CD14-positive monocyte (primary cell): ENCODE measurements around the gene AJAP1. TPM values are rescaled to one million over a fixed set of nuclear protein-coding genes. Genes with fewer than 3 reads are reported as not detected.

Experiments used
- DNase-seq, 3 donors: peaks; one replicate each; pipeline ENCODE4 v3.0.0-alpha.2; 2011 to 2022
- H2AFZ ChIP-seq: 2 replicates; pipeline ENCODE4 v1.6.0; 2012; ENCODE audit warnings: mild to moderate bottlenecking, low read depth, low read length, inconsistent platforms; ENCODE audit not compliant: insufficient read depth, poor library complexity, severe bottlenecking
- H3K27ac ChIP-seq, 2 donors: 1 replicate in 1 of 2; 2 replicates in 1 of 2; pipeline ENCODE4 v1.5.1; 2012 to 2013; ENCODE audit warnings: low read length in 2 of 2, control low read depth in 1 of 2, inconsistent platforms in 1 of 2, low read depth in 1 of 2, mild to moderate bottlenecking in 1 of 2
- H3K27me3 ChIP-seq, 2 donors: one replicate each; pipeline versions ENCODE4 v1.6.0 to v1.6.1; 2011 to 2013; ENCODE audit warnings: low read length in 2 of 2; ENCODE audit not compliant: control insufficient read depth in 2 of 2, insufficient read depth in 2 of 2
- H3K36me3 ChIP-seq, 2 donors: replicated peaks in 1 of 2; 1 replicate in 1 of 2; 2 replicates in 1 of 2; pipeline versions ENCODE4 v1.5.1 to v1.6.1; 2012 to 2013; ENCODE audit warnings: low read length in 2 of 2, control low read depth in 1 of 2, inconsistent platforms in 1 of 2, mild to moderate bottlenecking in 1 of 2; ENCODE audit not compliant: insufficient read depth in 2 of 2, control insufficient read depth in 1 of 2
- H3K4me1 ChIP-seq, 2 donors: 1 replicate in 1 of 2; 2 replicates in 1 of 2; pipeline versions ENCODE4 v1.5.1 to v1.6.1; 2012 to 2013; ENCODE audit warnings: low read length in 2 of 2, control low read depth in 1 of 2, inconsistent platforms in 1 of 2, mild to moderate bottlenecking in 1 of 2, moderate library complexity in 1 of 2; ENCODE audit not compliant: insufficient read depth in 2 of 2, control insufficient read depth in 1 of 2
- H3K4me2 ChIP-seq: replicated peaks from 2 replicates; pipeline ENCODE3; 2012; ENCODE audit warnings: low read length, moderate library complexity, mild to moderate bottlenecking; ENCODE audit not compliant: poor library complexity, severe bottlenecking; ENCODE audit errors: extremely low read depth
- H3K4me3 ChIP-seq, 3 experiments: fragments of 200-600 bp in 1 of 3; sonication (generic) in 1 of 3; replicated peaks in 1 of 3; 1 replicate in 2 of 3; 2 replicates in 1 of 3; pipeline ENCODE4 v1.5.1; 2011 to 2013; ENCODE audit warnings: low read length in 3 of 3, mild to moderate bottlenecking in 3 of 3, control low read depth in 2 of 3, low read depth in 2 of 3, inconsistent platforms in 1 of 3, moderate library complexity in 1 of 3
- H3K79me2 ChIP-seq: 2 replicates; pipeline ENCODE4 v1.6.0; 2012; ENCODE audit warnings: mild to moderate bottlenecking, control low read depth, inconsistent platforms, low read length, moderate library complexity; ENCODE audit not compliant: insufficient read depth
- H3K9ac ChIP-seq: 2 replicates; pipeline ENCODE4 v1.6.0; 2017; ENCODE audit warnings: low read length, mild to moderate bottlenecking; ENCODE audit not compliant: insufficient read depth, poor library complexity, severe bottlenecking
- H3K9me3 ChIP-seq, 2 donors: replicated peaks in 1 of 2; 1 replicate in 1 of 2; 2 replicates in 1 of 2; pipeline versions ENCODE4 v1.5.1 to v1.6.1; 2012 to 2013; ENCODE audit warnings: low read length in 2 of 2, control low read depth in 1 of 2; ENCODE audit not compliant: control insufficient read depth in 1 of 2, insufficient read depth in 1 of 2
- H4K20me1 ChIP-seq: 2 replicates; pipeline ENCODE4 v1.6.0; 2012; ENCODE audit warnings: mild to moderate bottlenecking, low read length, control low read depth, moderate library complexity; ENCODE audit not compliant: insufficient read depth
- H3K27ac Mint-ChIP-seq, 7 donors: one replicate each; pipeline ENCODE4 v1.8.0; 2020; ENCODE audit warnings: mild to moderate bottlenecking in 7 of 7, mixed read lengths in 7 of 7, moderate library complexity in 6 of 7, inconsistent platforms in 2 of 7
- H3K27me3 Mint-ChIP-seq, 3 donors: one replicate each; pipeline ENCODE4 v1.8.0; 2021 to 2022; ENCODE audit warnings: low read depth in 3 of 3, mild to moderate bottlenecking in 3 of 3, mixed read lengths in 3 of 3, moderate library complexity in 3 of 3, inconsistent platforms in 1 of 3
- H3K36me3 Mint-ChIP-seq, 2 donors: one replicate each; pipeline ENCODE4 v1.8.0; 2020; ENCODE audit warnings: mixed read lengths in 2 of 2, inconsistent platforms in 1 of 2, mild to moderate bottlenecking in 1 of 2
- H3K4me1 Mint-ChIP-seq: one replicate; pipeline ENCODE4 v1.8.0; 2020; ENCODE audit warnings: mild to moderate bottlenecking, mixed read lengths
- H3K4me3 Mint-ChIP-seq, 2 donors: one replicate each; pipeline ENCODE4 v1.8.0; 2020; ENCODE audit warnings: mild to moderate bottlenecking in 2 of 2, mixed read lengths in 2 of 2, moderate library complexity in 1 of 2
- H3K9me3 Mint-ChIP-seq, 7 donors: one replicate each; pipeline ENCODE4 v1.8.0; 2020 to 2022; ENCODE audit warnings: mixed read lengths in 7 of 7, mild to moderate bottlenecking in 6 of 7, moderate library complexity in 6 of 7, inconsistent platforms in 2 of 7
- WGBS: methylation state at CpG from one replicate; pipeline ENCODE4 v1.1.5; 2013; ENCODE audit warnings: missing lambda C conversion rate; ENCODE audit not compliant: insufficient coverage; 5-methylcytosine and 5-hydroxymethylcytosine counted together
- intact Hi-C, 2 donors: fragments of 100-400 bp; cut with micrococcal nuclease; formaldehyde crosslinking; loops; one replicate each; pipeline versions ENCODE4 v1.15.0 to v1.15.1; 2023
- polyA plus RNA-seq, 3 donors: library from polyadenylated mRNA; depleted of rRNA in 1 of 3; unstranded in 2 of 3; stranded (reverse) in 1 of 3; fragments of 300-500 nt in 2 of 3; fragments of >200 nt in 1 of 3; fragmentation: Illumina TruSeq in 2 of 3; gene quantifications; 1 replicate in 2 of 3; 2 replicates in 1 of 3; pipeline ENCODE4 v1.2.3, GENCODE V29; 2012 to 2021
- TF ChIP-seq, protein P1 (sequence below): fragments of 200-600 bp; IDR thresholded peaks from one replicate; pipeline ENCODE4 v1.8.0; 2022; ENCODE audit warnings: antibody characterized with exemption, mild to moderate bottlenecking

The AJAP1 gene
- polyA plus RNA-seq, 3 donors = not detected

- Histone ChIP-seq H3K36me3 (no peaks in the 10 kb centered on the region), H4K20me1 (no peaks in the 10 kb centered on the region), H3K4me3 (no peak overlapping the region), H3K9ac (no peak overlapping the region), H3K9me3 (peaks cover 3% of the 10 kb centered on the region in 2 donors), H3K4me1 (no peaks in the 10 kb centered on the region), H3K79me2 (no peaks in the 10 kb centered on the region), H2AFZ (no peak overlapping the region), H3K27ac (no peak overlapping the region), H3K4me2 (no peak overlapping the region), H3K27me3 (peaks cover 0 to 20% of the 10 kb centered on the region in 2 donors)
- Mint-ChIP-seq H3K9me3 (peaks cover 3 to 12% (median 8%) of the 10 kb centered on the region in 7 donors), H3K4me3 (peak overlapping the region in 1 of 2 donors; percentile 33), H3K27me3 (peaks cover 21 to 29% (median 22%) of the 10 kb centered on the region in 3 donors), H3K4me1 (no peaks in the 10 kb centered on the region), H3K27ac (no peak overlapping the region), H3K36me3 (no peaks in the 10 kb centered on the region)
- 53% methylated on average over 51 of the region's 66 CpGs for WGBS
- TF ChIP-seq, protein P1, sequence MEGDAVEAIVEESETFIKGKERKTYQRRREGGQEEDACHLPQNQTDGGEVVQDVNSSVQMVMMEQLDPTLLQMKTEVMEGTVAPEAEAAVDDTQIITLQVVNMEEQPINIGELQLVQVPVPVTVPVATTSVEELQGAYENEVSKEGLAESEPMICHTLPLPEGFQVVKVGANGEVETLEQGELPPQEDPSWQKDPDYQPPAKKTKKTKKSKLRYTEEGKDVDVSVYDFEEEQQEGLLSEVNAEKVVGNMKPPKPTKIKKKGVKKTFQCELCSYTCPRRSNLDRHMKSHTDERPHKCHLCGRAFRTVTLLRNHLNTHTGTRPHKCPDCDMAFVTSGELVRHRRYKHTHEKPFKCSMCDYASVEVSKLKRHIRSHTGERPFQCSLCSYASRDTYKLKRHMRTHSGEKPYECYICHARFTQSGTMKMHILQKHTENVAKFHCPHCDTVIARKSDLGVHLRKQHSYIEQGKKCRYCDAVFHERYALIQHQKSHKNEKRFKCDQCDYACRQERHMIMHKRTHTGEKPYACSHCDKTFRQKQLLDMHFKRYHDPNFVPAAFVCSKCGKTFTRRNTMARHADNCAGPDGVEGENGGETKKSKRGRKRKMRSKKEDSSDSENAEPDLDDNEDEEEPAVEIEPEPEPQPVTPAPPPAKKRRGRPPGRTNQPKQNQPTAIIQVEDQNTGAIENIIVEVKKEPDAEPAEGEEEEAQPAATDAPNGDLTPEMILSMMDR = no peak
- intact Hi-C loops = no loop called here
- no peak for DNase-seq
Measured at GRCh38 chr1:4711416-4712275, 57.2 kb downstream of the AJAP1 start.

GRCh38 chr1:4713669-4714068 lies 59.3 kb downstream of the AJAP1 start:
- Mint-ChIP-seq H3K27ac (no peak overlapping the region), H3K27me3 (peaks cover 22 to 28% (median 27%) of the 10 kb centered on the region in 3 donors), H3K36me3 (no peaks in the 10 kb centered on the region), H3K4me3 (peak overlapping the region in 1 of 2 donors; percentile 9), H3K9me3 (peaks cover 3 to 12% (median 8%) of the 10 kb centered on the region in 7 donors), H3K4me1 (no peaks in the 10 kb centered on the region)
- no peaks in the 10 kb centered on the region for H3K36me3 ChIP-seq
- H3K79me2 ChIP-seq = no peaks in the 10 kb centered on the region
- H2AFZ ChIP-seq = no peak overlapping the region
- H4K20me1 ChIP-seq = no peaks in the 10 kb centered on the region
- no peak for DNase-seq
- TF ChIP-seq, protein P1 = no peak
- intact Hi-C loops = no loop called here
- no peak overlapping the region for H3K27ac ChIP-seq
- WGBS = 71% methylated on average over 3 of the region's 12 CpGs
- no peaks in the 10 kb centered on the region for H3K4me1 ChIP-seq
- H3K9me3 ChIP-seq = peaks cover 3% of the 10 kb centered on the region in 2 donors
- H3K4me2 ChIP-seq = no peak overlapping the region
- H3K4me3 ChIP-seq = no peak overlapping the region
- peaks cover 0 to 20% of the 10 kb centered on the region in 2 donors for H3K27me3 ChIP-seq
- H3K9ac ChIP-seq = no peak overlapping the region
